SW 1271 (cell line): ENCODE measurements around the gene TTLL8.
"Not testable (repeated sequence)": the region's sequence is repeated elsewhere in the genome, so short reads cannot be mapped to it uniquely, and the experiment has no call there.

Experiments
- DNase-seq, 2 experiments: peaks; one replicate each; lab custom pipeline; 2025; lab: John Stamatoyannopoulos, UW

The TTLL8 gene

GRCh38 chr22:50058061-50058905 is at the start of gene TTLL8:
TSS of gene TTLL8 (minus strand) at chr22:50058298.
- no peak for DNase-seq

- no peak for DNase-seq
These were observed 49.4 kb upstream of the TTLL8 start for GRCh38 chr22:50107529-50107928.

- DNase-seq: no peak
These were observed 47.4 kb upstream of the TTLL8 start for GRCh38 chr22:50105208-50106100.

GRCh38 chr22:50104141-50104544 is 46.0 kb upstream of the TTLL8 start:
- no peak for DNase-seq

- no peak for DNase-seq
These were observed 44.8 kb upstream of the TTLL8 start for GRCh38 chr22:50102946-50103345.

GRCh38 chr22:50101870-50102565 is 43.9 kb upstream of the TTLL8 start:
- no peak for DNase-seq

- no peak for DNase-seq
These were observed 40.0 kb upstream of the TTLL8 start for GRCh38 chr22:50098052-50098451.

- no peak for DNase-seq
These were observed 34.2 kb upstream of the TTLL8 start for GRCh38 chr22:50092342-50092741.

- DNase-seq: no peak
These were observed 33.1 kb upstream of the TTLL8 start for GRCh38 chr22:50091092-50091768.

GRCh38 chr22:50090412-50090714 is 32.3 kb upstream of the TTLL8 start:
- no peak for DNase-seq

- no peak for DNase-seq
These were observed 31.7 kb upstream of the TTLL8 start, which contains the start of gene MOV10L1 for GRCh38 chr22:50089682-50090411. TSS of gene MOV10L1 (plus strand) at chr22:50090006. CDS start at chr22:50090089, 83 bp downstream.

GRCh38 chr22:50089231-50089630 is 31.1 kb upstream of the TTLL8 start:
- no peak for DNase-seq

GRCh38 chr22:50088096-50088495 is 30.0 kb upstream of the TTLL8 start:
- no peak for DNase-seq

GRCh38 chr22:50087646-50088045 is 29.5 kb upstream of the TTLL8 start:
- no peak for DNase-seq

- not testable (repeated sequence) for DNase-seq
These were observed 28.9 kb upstream of the TTLL8 start for GRCh38 chr22:50086975-50087374.

- DNase-seq: no peak
These were observed 28.4 kb upstream of the TTLL8 start for GRCh38 chr22:50086526-50086925.

- no peak for DNase-seq
These were observed 27.3 kb upstream of the TTLL8 start, which contains the start of gene MLC1 for GRCh38 chr22:50085211-50085972. TSS of gene MLC1 (minus strand) at chr22:50085426. CDS start at chr22:50084902, 524 bp downstream.

- no peak for DNase-seq
These were observed 26.5 kb upstream of the TTLL8 start for GRCh38 chr22:50084614-50085021.

GRCh38 chr22:50084080-50084477 is 26.0 kb upstream of the TTLL8 start:
- no peak for DNase-seq

- DNase-seq: no peak
These were observed 25.5 kb upstream of the TTLL8 start for GRCh38 chr22:50083462-50084079.
